HL-60 (cell line): ENCODE data around the gene EP300.

Experiments
- DNase-seq, 2 experiments: peaks; one replicate each; pipeline ENCODE4 v3.0.0-alpha.2; 2010 to 2020; ENCODE audit warnings: low read depth in 1 of 2, low spot score in 1 of 2
- H3K27ac ChIP-seq: fragments of 250-450 bp; sonication (Bioruptor Pico); replicated peaks from 2 replicates; pipeline ENCODE4 v1.5.1; 2020; ENCODE audit warnings: mild to moderate bottlenecking, moderate library complexity
- H3K27me3 ChIP-seq: fragments of 250-450 bp; sonication (Bioruptor Pico); 2 replicates; pipeline ENCODE4 v1.5.1; 2021; ENCODE audit warnings: mild to moderate bottlenecking, moderate library complexity; ENCODE audit not compliant: insufficient read depth, poor library complexity, severe bottlenecking
- H3K4me3 ChIP-seq: replicated peaks from 2 replicates; pipeline ENCODE4 v1.5.1; 2011; ENCODE audit warnings: mild to moderate bottlenecking, control low read depth, low read length; ENCODE audit not compliant: insufficient read depth
- CTCF ChIP-seq: IDR thresholded peaks from one replicate; pipeline ENCODE4 v1.5.1; 2011; ENCODE audit warnings: low read length, control low read depth, inconsistent platforms; ENCODE audit not compliant: insufficient read depth
- GABPA ChIP-seq: IDR thresholded peaks from 2 replicates; pipeline ENCODE4 v1.6.1; 2012; ENCODE audit warnings: low read depth
- POLR2AphosphoS5 ChIP-seq: IDR thresholded peaks from 2 replicates; pipeline ENCODE4 v1.6.1; 2012; ENCODE audit warnings: low read depth
- REST ChIP-seq: IDR thresholded peaks from 2 replicates; pipeline ENCODE4 v1.6.1; 2012; ENCODE audit warnings: low read depth; ENCODE audit not compliant: insufficient replicate concordance
- SPI1 ChIP-seq: IDR thresholded peaks from 2 replicates; pipeline ENCODE4 v1.6.1; 2012; ENCODE audit warnings: low read depth, mild to moderate bottlenecking, borderline replicate concordance

EP300 gene

GRCh38 chr22:41074941-41075710 lies 17.3 kb upstream of the EP300 start:
- TF ChIP-seq REST, result no peak
- TF ChIP-seq GABPA, result no peak
- DNase-seq, result no peak
- Histone ChIP-seq H3K4me3 (no peak overlapping the region), H3K27me3 (no peaks in the 10 kb centered on the region), H3K27ac (no peak overlapping the region)

- Histone ChIP-seq H3K4me3 (no peak overlapping the region), H3K27ac (no peak overlapping the region), H3K27me3 (no peaks in the 10 kb centered on the region)
- no peak for DNase-seq
- no peak for TF ChIP-seq CTCF
- TF ChIP-seq POLR2AphosphoS5, result no peak
- no peak for TF ChIP-seq REST
- TF ChIP-seq GABPA, result no peak
- no peak for TF ChIP-seq SPI1
These were observed 16.4 kb upstream of the EP300 start for GRCh38 chr22:41075946-41076345.

GRCh38 chr22:41076857-41077256 lies 15.5 kb upstream of the EP300 start:
- H3K27me3 ChIP-seq, result no peaks in the 10 kb centered on the region
- H3K4me3 ChIP-seq, result no peak overlapping the region
- no peak overlapping the region for H3K27ac ChIP-seq
- no peak for DNase-seq
- TF ChIP-seq REST (no peak), SPI1 (no peak), POLR2AphosphoS5 (no peak), GABPA (no peak), CTCF (no peak)
